K562 (cell line): ENCODE results near the gene UBE2V1. TPM values are rescaled to one million over a fixed set of nuclear protein-coding genes. Genes with fewer than 3 reads are reported as not detected.

Experiments used
- ATAC-seq: fragments of 200-7000 bp; cut with Tn5 transposase; 3 replicates; pipeline ENCODE4 v1.9.1; 2020; ENCODE audit warnings: moderate library complexity
- BruUV-seq: library from RNA; stranded (reverse); fragments of 400-500 nt; replicated peaks from 2 replicates; lab custom pipeline; 2021; lab: Mats Ljungman, UMichigan
- CTCF ChIA-PET: fragments of 300-600 bp; formaldehyde crosslinking; extraction: SDS; loops from one replicate; lab custom pipeline; 2021; ENCODE audit warnings: low intra/inter-chr PET ratio; lab: Yijun Ruan, JAX
- POLR2A ChIA-PET: fragments of 300-600, 350-650 bp; sonication (Branson Sonifier 250); formaldehyde crosslinking; extraction: SDS; loops from one replicate; lab custom pipeline; 2021; ENCODE audit warnings: antibody characterized with exemption, inconsistent platforms; lab: Yijun Ruan, JAX
- DNase-seq, 4 experiments: peaks; one replicate each; pipeline versions ENCODE4 v3.0.0 to v3.0.0-alpha.2; 2011 to 2018; ENCODE audit warnings: low spot score in 3 of 4, mixed read lengths in 3 of 4; ENCODE audit errors: extremely low read depth in 1 of 4
- FAIRE-seq: peaks from 2 replicates; lab custom pipeline; 2011; peaks lifted over from hg19 to GRCh38; lab: Jason Lieb, UNC
- H2AFZ ChIP-seq: 2 replicates; pipeline ENCODE4 v1.6.0; 2011; ENCODE audit warnings: low read depth, low read length, control low read depth, inconsistent platforms
- H3K27ac ChIP-seq: fragments of 200-600 bp; 3 replicates; pipeline ENCODE4 v1.8.0; 2011; ENCODE audit warnings: low read depth, mild to moderate bottlenecking, control low read depth, inconsistent platforms, low read length, moderate library complexity, mixed read lengths; ENCODE audit errors: extremely low read depth
- H3K27me3 ChIP-seq, 2 experiments: fragments of 300-600 bp in 1 of 2; 2 replicates in 1 of 2; 3 replicates in 1 of 2; pipeline versions ENCODE4 v1.6.0 to v1.8.0; 2011; ENCODE audit warnings: inconsistent platforms in 2 of 2, low read length in 2 of 2, mild to moderate bottlenecking in 1 of 2, mixed read lengths in 1 of 2, moderate library complexity in 1 of 2; ENCODE audit not compliant: control insufficient read depth in 2 of 2, insufficient read depth in 2 of 2
- H3K36me3 ChIP-seq: fragments of 300-600 bp; 3 replicates; pipeline ENCODE4 v1.8.0; 2011; ENCODE audit warnings: mild to moderate bottlenecking, low read length, inconsistent platforms; ENCODE audit not compliant: control insufficient read depth, insufficient read depth
- H3K4me1 ChIP-seq, 2 experiments: fragments of 200-600 bp in 1 of 2; replicated peaks in 1 of 2; 2 replicates in 1 of 2; 3 replicates in 1 of 2; pipeline versions ENCODE4 v1.5.1 to v1.8.0; 2011; ENCODE audit warnings: inconsistent platforms in 2 of 2, low read length in 2 of 2, mild to moderate bottlenecking in 1 of 2, mixed read lengths in 1 of 2, moderate library complexity in 1 of 2; ENCODE audit not compliant: control insufficient read depth in 2 of 2, insufficient read depth in 2 of 2
- H3K4me2 ChIP-seq: 2 replicates; pipeline ENCODE4 v1.6.1; 2011; ENCODE audit warnings: low read length, control low read depth, inconsistent platforms, mixed read lengths; ENCODE audit not compliant: insufficient read depth
- H3K4me3 ChIP-seq: fragments of 200-600 bp; sonication (generic), shearing (Covaris generic); 2 replicates; pipeline ENCODE4 v1.5.1; 2016; ENCODE audit warnings: control low read depth, inconsistent platforms
- H3K79me2 ChIP-seq: fragments of 200-600 bp; 3 replicates; pipeline ENCODE4 v1.8.0; 2011; ENCODE audit warnings: low read length, inconsistent platforms; ENCODE audit not compliant: control insufficient read depth, insufficient read depth
- H3K9ac ChIP-seq, 2 experiments: 2 replicates each; pipeline versions ENCODE4 v1.6.0 to v1.6.1; 2011; ENCODE audit warnings: low read depth in 2 of 2, low read length in 2 of 2, control low read depth in 1 of 2, inconsistent platforms in 1 of 2, mild to moderate bottlenecking in 1 of 2, mixed read lengths in 1 of 2; ENCODE audit not compliant: insufficient read depth in 1 of 2
- H3K9me1 ChIP-seq: one replicate; pipeline ENCODE4 v1.6.0; 2011; ENCODE audit warnings: inconsistent platforms, mild to moderate bottlenecking, low read length, moderate library complexity; ENCODE audit not compliant: control insufficient read depth, insufficient read depth
- H3K9me3 ChIP-seq: replicated peaks from 2 replicates; pipeline ENCODE4 v1.5.1; 2011; ENCODE audit warnings: low read depth, low read length, inconsistent platforms; ENCODE audit not compliant: control insufficient read depth, insufficient read depth
- H4K20me1 ChIP-seq: replicated peaks from 2 replicates; pipeline ENCODE4 v1.6.1; 2011; ENCODE audit warnings: low read length, inconsistent platforms, mixed read lengths; ENCODE audit not compliant: control insufficient read depth, insufficient read depth
- ARID3A ChIP-seq: IDR thresholded peaks from 2 replicates; pipeline ENCODE4 v1.6.1; 2012; ENCODE audit warnings: low read depth, low read length, improper control_type of control experiment, borderline replicate concordance
- ATF1 ChIP-seq, 2 experiments: fragments of 450-650 bp in 1 of 2; IDR thresholded peaks; 2 replicates each; pipeline ENCODE4 v1.6.1; 2016; ENCODE audit warnings: missing compliant biosample characterization in 1 of 2, missing genetic modification characterization in 1 of 2
- BCOR ChIP-seq: fragments of 450-650 bp; IDR thresholded peaks from 2 replicates; pipeline ENCODE4 v1.6.1; 2016
- KLF10 ChIP-seq: fragments of 250-450 bp; sonication (Bioruptor Pico); IDR thresholded peaks from 2 replicates; pipeline ENCODE4 v1.6.1; 2021; ENCODE audit warnings: matching md5 sums
- MCM5 ChIP-seq: fragments of 450-650 bp; IDR thresholded peaks from 2 replicates; pipeline ENCODE4 v1.6.1; 2016; ENCODE audit warnings: low read depth
- NR2F6 ChIP-seq: fragments of 450-650 bp; formaldehyde crosslinking; IDR thresholded peaks from 2 replicates; pipeline ENCODE4 v1.4.0; 2020; ENCODE audit warnings: mild to moderate bottlenecking
- PREB ChIP-seq: sonication (generic); formaldehyde crosslinking; IDR thresholded peaks from 2 replicates; pipeline ENCODE4 v1.8.1; 2023; ENCODE audit warnings: mild to moderate bottlenecking, missing genetic modification reagents
- RBM25 ChIP-seq: fragments of 200-400 bp; formaldehyde crosslinking; IDR thresholded peaks from 2 replicates; pipeline ENCODE4 v1.6.1; 2018; ENCODE audit warnings: low read length, low read depth, moderate library complexity; ENCODE audit not compliant: severe bottlenecking
- WGBS: fragments of 100-300 bp; shearing (Covaris generic); methylation state at CpG from one replicate; pipeline ENCODE4 v1.1.6; 2016; ENCODE audit warnings: low coverage, mixed read lengths; ENCODE audit not compliant: insufficient coverage; ENCODE audit errors: missing lambda C conversion rate; 5-methylcytosine and 5-hydroxymethylcytosine counted together
- in situ Hi-C: fragments of 300-500 bp; cut with MboI; formaldehyde crosslinking; loops from 4 replicates; pipeline ENCODE4 v1.15.0; 2018; ENCODE audit warnings: inconsistent platforms, mixed read lengths
- intact Hi-C: fragments of 100-400 bp; cut with micrococcal nuclease; formaldehyde crosslinking; loops from 2 replicates; pipeline ENCODE4 v1.14.2; 2022
- polyA plus RNA-seq, 8 experiments: library from polyadenylated mRNA; depleted of rRNA in 4 of 8; stranded (reverse) in 5 of 8; unstranded in 3 of 8; fragments of >200 nt; fragmentation: Nextera tagmentation in 2 of 8; fragmentation: Illumina TruSeq in 1 of 8; extraction: Ambion mirVana in 2 of 8; extraction: Trizol in 1 of 8; gene quantifications; 2 replicates each; pipeline versions ENCODE4 v1.2.1 to v1.2.3, GENCODE V29; 2011 to 2014; ENCODE audit warnings: inconsistent platforms in 1 of 8, missing spikeins in 1 of 8
- total RNA-seq, 7 experiments: library from RNA; depleted of rRNA in 6 of 7; stranded (reverse); fragments of >200 nt in 6 of 7; fragmentation: Illumina TruSeq in 2 of 7; extraction: Trizol in 2 of 7; gene quantifications; 2 replicates each; pipeline versions ENCODE4 v1.2.1 to v1.2.3, GENCODE V29; 2011 to 2021; ENCODE audit warnings: low replicate concordance in 1 of 7

Gene UBE2V1
- total and polyA plus RNA-seq, 9 of the 15 experiments (the other 6 are each of a cell fraction or from before 2014, with no cell fraction given): 93.0 to 357 (median 119) TPM

GRCh38 chr20:50118203-50118602 lies 5.3 kb upstream of the UBE2V1 start:
- no peaks in the 10 kb centered on the region for H3K9me3 ChIP-seq
- no peak overlapping the region for H3K4me3 ChIP-seq
- H3K4me2 ChIP-seq: no peak overlapping the region
- ATAC-seq (no peak), DNase-seq (no peak), FAIRE-seq (no peak)
- H3K79me2 ChIP-seq: peaks cover 18% of the 10 kb centered on the region
- in situ Hi-C loops: no loop called here
- H3K9me1 ChIP-seq: no peaks in the 10 kb centered on the region
- H3K27ac ChIP-seq: no peak overlapping the region
- 41% methylated on average over 2 of the region's 2 CpGs for WGBS
- H4K20me1 ChIP-seq: no peaks in the 10 kb centered on the region
- intact Hi-C loops: no loop called here
- H3K36me3 ChIP-seq: 0 out of 3 replicates have a peak, but pooled peaks cover 2% of the 10 kb centered on the region
- ChIA-PET POLR2A (interaction anchor here (0.8 to 1.5 kb wide), 2 partner anchors 10 to 17 kb away, joined by 3 to 5 read pairs; no protein-coding TSS in a partner anchor), CTCF (no interaction called here)
- TF ChIP-seq ARID3A: no peak
- peak; percentile 90 for TF ChIP-seq RBM25
- no peak for TF ChIP-seq MCM5
- no peak for TF ChIP-seq KLF10 (CRISPR knock-in tag)
- peak; percentile 68 for TF ChIP-seq BCOR
- no peak for TF ChIP-seq ATF1 (CRISPR knock-in tag; IDR thresholded peaks at IDR 0.05)
- TF ChIP-seq ATF1 (tag; IDR thresholded peaks at IDR 0.05): no peak
- no peak for TF ChIP-seq PREB (CRISPR knock-in tag)
- no peak for TF ChIP-seq NR2F6
- H3K9ac ChIP-seq: no peak overlapping the region
- no peak overlapping the region for H2AFZ ChIP-seq
- no peaks in the 10 kb centered on the region for H3K27me3 ChIP-seq
- peaks cover 16 to 22% of the 10 kb centered on the region in 2 experiments; a peak in 4 of 5 replicates for H3K4me1 ChIP-seq
- BruUV-seq: no TSS peak
